Uterus (tissue), 4 donors: ENCODE data around the gene TIGD1. TPM values are rescaled to one million over a fixed set of nuclear protein-coding genes. Genes with fewer than 3 reads are reported as not detected.

ENCODE experiments used
- DNase-seq, 2 donors: peaks; one replicate each; pipeline ENCODE4 v3.0.0-alpha.2; 2019 to 2020
- H3K27ac ChIP-seq, 2 donors: fragments of 200-600 bp; sonication (generic); 1 replicate in 1 of 2; 2 replicates in 1 of 2; pipeline ENCODE4 v1.5.1; 2016 to 2018
- H3K27me3 ChIP-seq, 2 donors: fragments of 200-600 bp; sonication (generic); one replicate each; pipeline ENCODE4 v1.5.1; 2018 to 2019; ENCODE audit warnings: control low read depth in 1 of 2
- H3K36me3 ChIP-seq, 2 donors: fragments of 200-600 bp; sonication (generic); one replicate each; pipeline ENCODE4 v1.5.1; 2019; ENCODE audit warnings: control low read depth in 1 of 2
- H3K4me1 ChIP-seq, 2 donors: fragments of 200-600 bp; sonication (generic); one replicate each; pipeline ENCODE4 v1.5.1; 2018 to 2019; ENCODE audit warnings: control low read depth in 1 of 2
- H3K4me3 ChIP-seq, 2 donors: fragments of 200-600 bp; sonication (generic); 1 replicate in 1 of 2; 2 replicates in 1 of 2; pipeline ENCODE4 v1.5.1; 2018 to 2019; ENCODE audit warnings: mild to moderate bottlenecking in 1 of 2
- H3K9me3 ChIP-seq, 2 donors: fragments of 200-600 bp; sonication (generic); one replicate each; pipeline ENCODE4 v1.5.1; 2019; ENCODE audit warnings: control low read depth in 1 of 2
- POLR2A ChIP-seq, 2 donors: fragments of 450-650 bp; IDR thresholded peaks; one replicate each; pipeline ENCODE4 v1.6.1; 2016; ENCODE audit warnings: antibody characterized with exemption in 2 of 2, mild to moderate bottlenecking in 1 of 2, moderate library complexity in 1 of 2
- intact Hi-C: fragments of 100-400 bp; cut with DNase I; formaldehyde crosslinking; loops from one replicate; pipeline ENCODE4 v1.15.1; 2023; ENCODE audit warnings: low total_unique reads
- total RNA-seq, 4 donors: library from RNA; depleted of rRNA in 3 of 4; stranded (reverse); fragments of >200 nt in 3 of 4; gene quantifications; one replicate each; pipeline versions ENCODE4 v1.1.0 to v1.2.4, GENCODE V29; 2014 to 2023
- TF ChIP-seq, protein P1 (sequence below), 4 experiments: fragments of 200-600 bp in 2 of 4; fragments of 450-650 bp in 2 of 4; sonication (generic) in 2 of 4; IDR thresholded peaks; one replicate each; pipeline ENCODE4 v1.5.1; 2016 to 2019; ENCODE audit warnings: antibody characterized with exemption in 4 of 4, mild to moderate bottlenecking in 2 of 4, moderate library complexity in 1 of 4
- donor health status: DM: yes; HTN: yes; CAD: no.

The TIGD1 gene
- total RNA-seq, 4 donors from 2014 or later = 4.6 to 8.5 (median 5.0) TPM

DNA sequence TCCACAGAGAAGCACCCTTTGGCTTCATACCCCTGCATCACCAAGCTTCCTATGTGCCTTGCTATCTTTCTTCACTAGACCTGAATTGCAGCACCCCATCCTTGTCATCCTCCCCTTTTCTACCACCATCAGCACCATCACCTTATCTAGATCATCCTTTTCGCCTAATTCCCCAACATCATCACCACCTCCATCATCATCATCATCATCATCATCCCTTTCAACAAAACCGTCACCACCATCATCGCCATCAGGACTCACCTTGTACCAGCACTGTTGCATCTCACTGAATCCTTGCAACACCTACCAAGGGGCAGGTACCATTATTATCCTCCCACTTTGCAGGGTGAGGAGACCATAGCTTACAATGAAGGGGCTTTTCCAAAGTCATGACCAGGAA is 51.9 kb downstream of the TIGD1 start:
- no peaks in the 10 kb centered on the region for H3K9me3 ChIP-seq
- no peak for DNase-seq

More for the DNA sequence above, 51.9 kb downstream of the TIGD1 start:
- Histone ChIP-seq H3K27me3 (no peaks in the 10 kb centered on the region), H3K27ac (no peak overlapping the region), H3K4me1 (peaks cover 0 to 2% of the 10 kb centered on the region in 2 donors), H3K4me3 (no peak overlapping the region), H3K36me3 (no peaks in the 10 kb centered on the region)
- TF ChIP-seq, protein P1, sequence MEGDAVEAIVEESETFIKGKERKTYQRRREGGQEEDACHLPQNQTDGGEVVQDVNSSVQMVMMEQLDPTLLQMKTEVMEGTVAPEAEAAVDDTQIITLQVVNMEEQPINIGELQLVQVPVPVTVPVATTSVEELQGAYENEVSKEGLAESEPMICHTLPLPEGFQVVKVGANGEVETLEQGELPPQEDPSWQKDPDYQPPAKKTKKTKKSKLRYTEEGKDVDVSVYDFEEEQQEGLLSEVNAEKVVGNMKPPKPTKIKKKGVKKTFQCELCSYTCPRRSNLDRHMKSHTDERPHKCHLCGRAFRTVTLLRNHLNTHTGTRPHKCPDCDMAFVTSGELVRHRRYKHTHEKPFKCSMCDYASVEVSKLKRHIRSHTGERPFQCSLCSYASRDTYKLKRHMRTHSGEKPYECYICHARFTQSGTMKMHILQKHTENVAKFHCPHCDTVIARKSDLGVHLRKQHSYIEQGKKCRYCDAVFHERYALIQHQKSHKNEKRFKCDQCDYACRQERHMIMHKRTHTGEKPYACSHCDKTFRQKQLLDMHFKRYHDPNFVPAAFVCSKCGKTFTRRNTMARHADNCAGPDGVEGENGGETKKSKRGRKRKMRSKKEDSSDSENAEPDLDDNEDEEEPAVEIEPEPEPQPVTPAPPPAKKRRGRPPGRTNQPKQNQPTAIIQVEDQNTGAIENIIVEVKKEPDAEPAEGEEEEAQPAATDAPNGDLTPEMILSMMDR (IDR thresholded peaks at IDR 0.05) = no peak
- TF ChIP-seq POLR2A (IDR thresholded peaks at IDR 0.05) = no peak
- intact Hi-C loops = no loop called here

Other genes starting within 250 kb of the TIGD1 start
- gene ALPP, start 171.8 kb downstream of the TIGD1 start, total RNA-seq = under 1 TPM in 1 of 4 donors, not detected in 3; 0.62 TPM
- not detected for gene ALPG, start 143.7 kb downstream of the TIGD1 start, total RNA-seq
- gene ALPI, start 94.4 kb downstream of the TIGD1 start, total RNA-seq = not detected
- 10 to 100 TPM in 1 of 4 donors, 1 to 10 TPM in 1, not detected in 2; 1.9 to 10.8 TPM for gene ECEL1, start 62.7 kb downstream of the TIGD1 start, total RNA-seq
- gene PRSS56, start 30.2 kb downstream of the TIGD1 start, total RNA-seq = not detected
- gene CHRND, start 24.4 kb downstream of the TIGD1 start, total RNA-seq = not detected
- not detected for gene CHRNG, start 10.9 kb downstream of the TIGD1 start, total RNA-seq
- 100 to 1,000 TPM in 1 of 4 donors, 10 to 100 TPM in 3; 24.3 to 195 (median 56.6) TPM for gene EIF4E2, start 132 bp upstream of the TIGD1 start, total RNA-seq
- gene EFHD1, start 83.0 kb upstream of the TIGD1 start, total RNA-seq = 100 to 1,000 TPM in 1 of 4 donors, 10 to 100 TPM in 2, 1 to 10 TPM in 1; 8.5 to 102 (median 38.1) TPM
- 100 to 1,000 TPM in 2 of 4 donors, 10 to 100 TPM in 2; 16.5 to 125 (median 97.3) TPM for gene GIGYF2, start 146.8 kb upstream of the TIGD1 start, total RNA-seq
- gene KCNJ13, start 226.0 kb upstream of the TIGD1 start, total RNA-seq = not detected